Measurements from ENCODE around the gene AGMO.
"Not testable (repeated sequence)": the region's sequence is repeated elsewhere in the genome, so short reads cannot be mapped to it uniquely, and the experiment has no call there.

AGMO gene

DNA sequence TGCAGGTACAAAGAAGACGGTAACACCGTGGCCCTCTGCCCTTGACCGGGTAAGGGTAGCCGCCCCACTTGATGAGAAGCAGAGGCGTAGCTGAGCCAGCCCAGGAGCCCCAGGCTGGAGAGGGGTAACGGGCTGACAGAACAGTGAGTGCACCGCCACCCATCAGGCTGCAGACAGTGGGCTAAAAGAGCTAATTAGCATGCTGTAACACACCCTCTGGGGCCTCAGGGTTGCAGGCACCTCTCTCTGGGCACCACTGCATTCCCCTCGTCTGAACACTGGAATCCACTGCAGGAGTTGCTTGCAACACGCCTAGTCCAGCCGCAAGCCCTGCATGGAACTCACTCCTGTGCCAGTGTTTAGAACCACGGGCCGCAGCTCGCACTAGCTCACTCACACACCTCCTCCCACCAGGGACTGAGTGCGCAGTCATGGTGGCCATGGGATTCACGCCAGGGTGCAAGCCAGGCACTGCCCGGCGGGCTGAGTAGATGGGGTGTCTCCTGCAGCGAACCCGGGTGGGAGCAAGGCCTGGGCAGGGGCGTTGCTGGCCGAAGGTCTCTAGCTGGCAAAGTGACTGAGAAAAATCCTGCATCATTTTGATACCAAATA, 36.1 kb downstream of the AGMO start:
- FAIRE-seq (no peak), DNase-seq (ENCODE audit: insufficient read length, low spot score) (no peak)
- TF ChIP-seq, protein P1, sequence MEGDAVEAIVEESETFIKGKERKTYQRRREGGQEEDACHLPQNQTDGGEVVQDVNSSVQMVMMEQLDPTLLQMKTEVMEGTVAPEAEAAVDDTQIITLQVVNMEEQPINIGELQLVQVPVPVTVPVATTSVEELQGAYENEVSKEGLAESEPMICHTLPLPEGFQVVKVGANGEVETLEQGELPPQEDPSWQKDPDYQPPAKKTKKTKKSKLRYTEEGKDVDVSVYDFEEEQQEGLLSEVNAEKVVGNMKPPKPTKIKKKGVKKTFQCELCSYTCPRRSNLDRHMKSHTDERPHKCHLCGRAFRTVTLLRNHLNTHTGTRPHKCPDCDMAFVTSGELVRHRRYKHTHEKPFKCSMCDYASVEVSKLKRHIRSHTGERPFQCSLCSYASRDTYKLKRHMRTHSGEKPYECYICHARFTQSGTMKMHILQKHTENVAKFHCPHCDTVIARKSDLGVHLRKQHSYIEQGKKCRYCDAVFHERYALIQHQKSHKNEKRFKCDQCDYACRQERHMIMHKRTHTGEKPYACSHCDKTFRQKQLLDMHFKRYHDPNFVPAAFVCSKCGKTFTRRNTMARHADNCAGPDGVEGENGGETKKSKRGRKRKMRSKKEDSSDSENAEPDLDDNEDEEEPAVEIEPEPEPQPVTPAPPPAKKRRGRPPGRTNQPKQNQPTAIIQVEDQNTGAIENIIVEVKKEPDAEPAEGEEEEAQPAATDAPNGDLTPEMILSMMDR (IDR thresholded peaks at IDR 0.05; ENCODE audit: insufficient read depth, missing control alignments): no peak

DNA sequence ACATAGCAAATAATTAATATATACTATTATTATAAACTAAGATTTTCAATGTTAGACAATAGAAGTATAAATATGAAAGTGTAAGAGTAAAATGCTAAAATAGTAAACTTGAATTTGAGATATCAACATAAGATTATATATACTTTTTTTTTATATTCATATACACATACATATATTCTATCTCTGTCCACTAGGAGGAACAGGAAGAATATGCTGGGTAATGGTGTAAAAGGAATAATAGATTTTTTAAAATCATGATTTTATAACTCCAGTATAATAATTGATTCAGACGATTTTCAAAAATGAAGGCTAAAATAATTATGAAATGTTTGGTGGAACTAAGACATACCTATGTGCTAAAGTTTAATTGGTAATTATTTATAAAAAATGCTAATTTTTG, 37.7 kb downstream of the AGMO start:
- TF ChIP-seq, protein P1 (IDR thresholded peaks at IDR 0.05; ENCODE audit: insufficient read depth, missing control alignments): no peak
- no peak for FAIRE-seq
- DNase-seq (ENCODE audit: insufficient read length, low spot score): no peak

DNA sequence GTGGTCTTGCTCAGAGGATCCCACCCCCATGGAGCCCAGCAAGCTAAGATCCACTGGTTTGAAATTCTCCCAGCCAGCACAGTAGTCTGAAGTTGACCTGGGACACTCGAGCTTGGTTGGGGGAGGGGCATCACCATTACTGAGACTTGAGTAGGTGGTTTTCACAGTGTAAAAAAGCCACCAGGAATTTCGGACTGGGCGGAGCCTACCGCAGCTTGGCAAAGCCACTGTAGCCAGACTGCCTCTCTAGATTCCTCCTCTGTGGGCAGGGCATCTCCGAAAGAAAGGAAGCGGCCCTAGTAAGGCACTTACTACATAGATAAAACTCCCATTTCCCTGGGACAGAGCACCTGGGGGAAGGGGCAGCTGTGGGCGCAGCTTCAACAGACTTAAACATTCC, 44.0 kb downstream of the AGMO start:
- not testable (repeated sequence) for DNase-seq (ENCODE audit: insufficient read length, low spot score); FAIRE-seq

DNA sequence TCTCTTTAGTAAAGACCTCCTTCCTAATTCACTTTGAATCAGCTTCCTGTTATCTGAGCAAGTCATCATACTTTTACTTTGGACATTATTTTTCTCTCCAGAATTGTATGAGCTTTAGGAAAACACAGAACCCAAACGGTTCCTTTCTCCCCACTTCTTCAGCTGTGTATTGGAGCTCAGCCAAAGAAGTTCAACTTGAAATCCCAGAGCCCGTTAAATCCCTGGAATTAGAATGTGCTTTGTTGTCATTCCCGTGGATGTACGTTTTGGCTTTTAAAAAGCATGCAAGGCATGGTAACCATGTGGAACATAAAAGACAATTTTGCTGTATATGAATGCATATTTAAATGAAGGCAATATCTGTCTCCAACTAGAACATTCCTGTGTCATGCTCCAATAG, 46.6 kb downstream of the AGMO start:
- no peak for DNase-seq (ENCODE audit: insufficient read length, low spot score)
- TF ChIP-seq, protein P1 (IDR thresholded peaks at IDR 0.05; ENCODE audit: insufficient read depth, missing control alignments): no peak
- FAIRE-seq: no peak

DNA sequence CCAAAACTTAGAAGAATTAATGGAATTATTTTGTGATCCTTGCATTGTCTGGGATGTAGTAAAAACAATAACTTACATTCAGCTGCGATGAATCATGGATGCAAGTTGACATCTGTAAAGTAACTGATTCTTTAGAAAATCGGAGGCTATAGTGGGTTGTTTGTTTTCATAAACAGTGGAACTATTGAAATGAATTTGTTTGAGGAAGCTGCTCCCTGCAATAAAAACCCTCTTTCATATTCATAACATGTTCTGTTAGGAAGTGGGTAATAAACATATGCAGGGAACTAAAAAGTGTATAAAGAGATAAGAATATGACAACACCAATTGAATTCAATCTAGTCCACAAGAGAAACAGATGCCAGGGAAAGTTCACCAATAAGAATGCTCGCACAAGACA, 53.6 kb downstream of the AGMO start:
- FAIRE-seq (no peak), DNase-seq (ENCODE audit: insufficient read length, low spot score) (no peak)
- TF ChIP-seq, protein P1 (IDR thresholded peaks at IDR 0.05; ENCODE audit: insufficient read depth, missing control alignments): no peak

DNA sequence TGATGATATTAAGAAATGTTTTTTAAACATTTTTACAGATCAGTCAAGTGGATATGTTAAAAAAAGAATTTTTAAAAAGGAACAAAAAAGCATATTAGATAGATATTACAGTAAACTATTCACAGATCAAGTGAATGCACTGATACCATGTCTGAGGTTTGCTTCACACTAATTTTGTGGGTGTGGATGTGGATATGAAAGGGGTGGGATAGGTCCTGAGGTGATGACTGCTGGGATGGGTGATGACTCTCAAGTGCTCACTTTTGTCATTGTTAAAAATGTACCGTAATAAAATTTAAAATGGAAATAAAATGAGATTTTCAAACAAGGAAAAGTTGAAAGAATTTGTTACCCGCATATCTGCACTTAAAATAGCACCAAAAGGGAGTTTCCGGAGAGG, 54.1 kb downstream of the AGMO start:
- DNase-seq (ENCODE audit: insufficient read length, low spot score) (no peak), FAIRE-seq (no peak)
- TF ChIP-seq, protein P1 (IDR thresholded peaks at IDR 0.05; ENCODE audit: insufficient read depth, missing control alignments): no peak

DNA sequence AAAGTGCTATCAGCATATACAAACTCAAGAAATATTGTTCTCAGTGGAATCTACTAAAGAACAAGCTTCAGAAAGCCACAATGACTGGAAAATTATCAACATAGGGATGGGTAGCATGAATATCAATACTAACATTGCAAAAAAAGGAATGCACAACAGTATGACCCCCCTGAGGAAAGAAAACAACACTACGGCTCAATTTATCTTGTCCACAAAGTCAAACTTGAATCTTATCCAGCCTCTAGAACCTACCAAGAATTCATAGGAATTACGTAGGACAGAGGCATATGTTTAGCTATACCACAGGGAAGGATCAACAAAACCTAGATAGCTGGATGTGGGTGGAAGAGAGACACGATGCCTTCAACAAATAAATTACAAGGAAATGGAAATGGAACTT, 54.6 kb downstream of the AGMO start:
- no peak for FAIRE-seq
- no peak for DNase-seq (ENCODE audit: insufficient read length, low spot score)
- TF ChIP-seq, protein P1 (IDR thresholded peaks at IDR 0.05; ENCODE audit: insufficient read depth, missing control alignments): no peak

DNA sequence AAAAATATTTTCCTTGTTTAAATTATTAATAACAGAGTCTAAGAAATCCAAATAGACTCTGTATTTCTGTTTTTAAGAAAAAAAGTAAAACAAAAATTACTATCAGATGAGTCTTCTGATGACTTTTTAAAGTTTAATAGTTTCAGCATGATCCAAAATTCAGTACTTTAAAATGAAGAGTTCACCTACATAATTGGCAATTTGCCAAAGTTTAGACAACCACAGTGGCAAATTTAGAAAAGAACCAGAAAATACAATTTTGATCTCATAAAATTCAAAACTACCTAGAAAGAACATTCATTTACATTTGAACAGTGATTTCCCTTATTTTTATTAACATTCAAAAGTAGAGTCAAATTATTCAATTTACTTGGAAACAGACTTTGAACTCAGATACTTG, 56.1 kb downstream of the AGMO start:
- no peak for FAIRE-seq

More for the DNA sequence above, 56.1 kb downstream of the AGMO start:
- TF ChIP-seq, protein P1 (IDR thresholded peaks at IDR 0.05; ENCODE audit: insufficient read depth, missing control alignments): no peak
- DNase-seq (ENCODE audit: insufficient read length, low spot score): no peak

Data from D721Med (cell line).